Measurements from ENCODE around the gene DENR. TPM values are rescaled to one million over a fixed set of nuclear protein-coding genes. Genes with fewer than 3 reads are reported as not detected.
"Not testable (repeated sequence)": the region's sequence is repeated elsewhere in the genome, so short reads cannot be mapped to it uniquely, and the experiment has no call there.

The DENR gene
- total RNA-seq, 1 donor from 2014 or later = 100.0 TPM

GRCh38 chr12:122747224-122748135 is 5.1 kb upstream of the DENR start:
- no peaks in the 10 kb centered on the region for H3K9me3 Mint-ChIP-seq
- Histone ChIP-seq H3K4me1 (peaks cover 18% of the 10 kb centered on the region), H3K27ac (no peak overlapping the region), H3K4me2 (no peak overlapping the region), H3K79me2 (ENCODE audit: low read depth) (no peaks in the 10 kb centered on the region), H3F3A (ENCODE audit: low read depth) (peaks cover 29% of the 10 kb centered on the region), H2AFZ (replicated peaks) (no peak overlapping the region), H3K9me3 (ENCODE audit: low read depth) (no peaks in the 10 kb centered on the region), H3K36me3 (no peaks in the 10 kb centered on the region), H3K27me3 (no peaks in the 10 kb centered on the region), H3K9ac (no peak overlapping the region), H3K4me3 (no peak overlapping the region), H4K20me1 (ENCODE audit: low read depth) (no peaks in the 10 kb centered on the region)
- no peak overlapping the region for H3K27ac Mint-ChIP-seq
- no peaks in the 10 kb centered on the region for H3K36me3 Mint-ChIP-seq
- no peaks in the 10 kb centered on the region for H3K27me3 Mint-ChIP-seq (ENCODE audit: insufficient read depth, low read depth)
- no peak for DNase-seq (ENCODE audit: low spot score)
- no peak overlapping the region for H3K4me3 Mint-ChIP-seq
- TF ChIP-seq EZH2 (IDR thresholded peaks at IDR 0.05) = no peak
- TF ChIP-seq EZH2phosphoT487 (IDR thresholded peaks at IDR 0.05) = no peak
- TF ChIP-seq CTCF (IDR thresholded peaks at IDR 0.05) = no peak
- H3K4me1 Mint-ChIP-seq = peaks cover 21% of the 10 kb centered on the region

GRCh38 chr12:122749569-122750332 is 2.9 kb upstream of the DENR start:
- peaks cover 8% of the 10 kb centered on the region for H3K36me3 Mint-ChIP-seq
- peak; percentile 35 for DNase-seq (ENCODE audit: low spot score)

GRCh38 chr12:122750781-122751515 is 1.7 kb upstream of the DENR start:
- H3K9me3 Mint-ChIP-seq; H3K27me3 Mint-ChIP-seq (ENCODE audit: insufficient read depth, low read depth); H3K9me3 ChIP-seq (ENCODE audit: low read depth); H3K27me3 ChIP-seq; DNase-seq (ENCODE audit: low spot score); H4K20me1 ChIP-seq (ENCODE audit: low read depth); H3K9ac ChIP-seq; H3K27ac ChIP-seq: not testable (repeated sequence)
- Histone ChIP-seq H3K4me3 (peak overlapping the region; percentile 86), H3K79me2 (ENCODE audit: low read depth) (peaks cover 31% of the 10 kb centered on the region), H3K36me3 (peaks cover 13% of the 10 kb centered on the region), H3K4me2 (peak overlapping the region; percentile 88), H2AFZ (replicated peaks) (peak overlapping the region; percentile 39), H3K4me1 (peaks cover 27% of the 10 kb centered on the region), H3F3A (ENCODE audit: low read depth) (peaks cover 29% of the 10 kb centered on the region)
- Mint-ChIP-seq H3K36me3 (peaks cover 15% of the 10 kb centered on the region), H3K27ac (peak overlapping the region; percentile 91), H3K4me3 (peak overlapping the region; percentile 92), H3K4me1 (peaks cover 33% of the 10 kb centered on the region)

More at GRCh38 chr12:122749569-122750332, 2.9 kb upstream of the DENR start:
- no peaks in the 10 kb centered on the region for H3K9me3 Mint-ChIP-seq
- H3F3A ChIP-seq (ENCODE audit: low read depth) = peaks cover 29% of the 10 kb centered on the region
- no peaks in the 10 kb centered on the region for H3K9me3 ChIP-seq (ENCODE audit: low read depth)
- TF ChIP-seq EZH2 (IDR thresholded peaks at IDR 0.05) (no peak), EZH2phosphoT487 (IDR thresholded peaks at IDR 0.05) (no peak), CTCF (IDR thresholded peaks at IDR 0.05) (no peak)
- no peaks in the 10 kb centered on the region for H3K27me3 ChIP-seq
- H3K27me3 Mint-ChIP-seq (ENCODE audit: insufficient read depth, low read depth) = no peaks in the 10 kb centered on the region
- no peak overlapping the region for H3K4me3 Mint-ChIP-seq
- no peak overlapping the region for H3K4me3 ChIP-seq
- no peak overlapping the region for H3K4me2 ChIP-seq
- H4K20me1 ChIP-seq (ENCODE audit: low read depth) = no peaks in the 10 kb centered on the region
- peaks cover 33% of the 10 kb centered on the region for H3K4me1 Mint-ChIP-seq
- H2AFZ ChIP-seq (replicated peaks) = peak overlapping the region; percentile 31
- H3K27ac ChIP-seq = no peak overlapping the region
- H3K4me1 ChIP-seq = peaks cover 27% of the 10 kb centered on the region
- H3K9ac ChIP-seq = no peak overlapping the region
- peak overlapping the region; percentile 20 for H3K27ac Mint-ChIP-seq
- peaks cover 20% of the 10 kb centered on the region for H3K79me2 ChIP-seq (ENCODE audit: low read depth)
- H3K36me3 ChIP-seq = peaks cover 6% of the 10 kb centered on the region

All from neural progenitor cell (in vitro differentiated cells).